OCI-LY1 (cell line): Measurements from ENCODE around the gene PDGFRB.

Experiments
- H2AFZ ChIP-seq: fragments of 200-600 bp; sonication (generic), shearing (Covaris generic); 2 replicates; pipeline ENCODE4 v1.6.0; 2014; ENCODE audit warnings: antibody characterized with exemption, mild to moderate bottlenecking, low read length
- H3F3A ChIP-seq: fragments of 200-600 bp; sonication (generic), shearing (Covaris generic); 2 replicates; pipeline ENCODE4 v1.6.0; 2014; ENCODE audit warnings: mild to moderate bottlenecking, antibody characterized with exemption, low read length, moderate library complexity; ENCODE audit not compliant: insufficient read depth
- H3K27ac ChIP-seq: fragments of 200-600 bp; sonication (generic); 2 replicates; pipeline ENCODE4 v1.5.1; 2014; ENCODE audit warnings: low read length, mixed run types, mild to moderate bottlenecking, low read depth; ENCODE audit not compliant: poor library complexity, severe bottlenecking
- H3K27me3 ChIP-seq: fragments of 200-600 bp; sonication (generic); 2 replicates; pipeline ENCODE4 v1.6.0; 2014; ENCODE audit warnings: antibody characterized with exemption, mild to moderate bottlenecking, low read length, moderate library complexity; ENCODE audit not compliant: insufficient read depth
- H3K36me3 ChIP-seq: fragments of 200-600 bp; sonication (generic); 2 replicates; pipeline ENCODE4 v1.6.1; 2014; ENCODE audit warnings: mild to moderate bottlenecking, antibody characterized with exemption, low read length, moderate library complexity, mixed read lengths; ENCODE audit not compliant: insufficient read depth
- H3K4me1 ChIP-seq: fragments of 200-600 bp; sonication (generic); 2 replicates; pipeline ENCODE4 v1.5.1; 2014; ENCODE audit warnings: mild to moderate bottlenecking, low read length, moderate library complexity; ENCODE audit not compliant: insufficient read depth, severe bottlenecking
- H3K4me2 ChIP-seq: fragments of 200-600 bp; sonication (generic), shearing (Covaris generic); 2 replicates; pipeline ENCODE4 v1.6.1; 2014; ENCODE audit warnings: low read length
- H3K4me3 ChIP-seq: fragments of 200-600 bp; sonication (generic); 2 replicates; pipeline ENCODE4 v1.5.1; 2014; ENCODE audit warnings: low read length, low read depth, mild to moderate bottlenecking, mixed read lengths; ENCODE audit not compliant: poor library complexity, severe bottlenecking
- H3K79me2 ChIP-seq: fragments of 200-600 bp; shearing (Covaris generic); 2 replicates; pipeline ENCODE4 v1.6.1; 2016; ENCODE audit warnings: mixed run types, low read length, mixed read lengths; ENCODE audit not compliant: insufficient read depth
- H3K9ac ChIP-seq: fragments of 200-600 bp; sonication (generic), shearing (Covaris generic); 2 replicates; pipeline ENCODE4 v1.6.1; 2014; ENCODE audit warnings: mild to moderate bottlenecking, low read length, mixed read lengths
- H3K9me2 ChIP-seq: fragments of 200-600 bp; sonication (generic), shearing (Covaris generic); 2 replicates; pipeline ENCODE4 v1.6.1; 2014; ENCODE audit warnings: low read depth, mild to moderate bottlenecking, low read length, mixed read lengths
- H3K9me3 ChIP-seq: fragments of 200-600 bp; shearing (Covaris generic); 2 replicates; pipeline ENCODE4 v1.6.1; 2014; ENCODE audit warnings: low read length, mixed read lengths
- H4K20me1 ChIP-seq: fragments of 200-600 bp; sonication (generic), shearing (Covaris generic); 2 replicates; pipeline ENCODE4 v1.6.0; 2016; ENCODE audit warnings: mild to moderate bottlenecking, low read length; ENCODE audit not compliant: insufficient read depth
- EZH2 ChIP-seq: fragments of 200-600 bp; sonication (generic), shearing (Covaris generic); IDR thresholded peaks from 2 replicates; pipeline ENCODE4 v1.8.0; 2017; ENCODE audit warnings: borderline replicate concordance, mixed run types, mild to moderate bottlenecking, antibody characterized with exemption, low read length, moderate library complexity, mixed read lengths
- TF ChIP-seq, protein P1 (sequence below): fragments of 200-600 bp; sonication (generic), shearing (Covaris generic); IDR thresholded peaks from 2 replicates; pipeline ENCODE4 v1.5.1; 2017; ENCODE audit warnings: mild to moderate bottlenecking, antibody characterized with exemption, low read length, moderate library complexity, mixed read lengths

Gene PDGFRB

DNA sequence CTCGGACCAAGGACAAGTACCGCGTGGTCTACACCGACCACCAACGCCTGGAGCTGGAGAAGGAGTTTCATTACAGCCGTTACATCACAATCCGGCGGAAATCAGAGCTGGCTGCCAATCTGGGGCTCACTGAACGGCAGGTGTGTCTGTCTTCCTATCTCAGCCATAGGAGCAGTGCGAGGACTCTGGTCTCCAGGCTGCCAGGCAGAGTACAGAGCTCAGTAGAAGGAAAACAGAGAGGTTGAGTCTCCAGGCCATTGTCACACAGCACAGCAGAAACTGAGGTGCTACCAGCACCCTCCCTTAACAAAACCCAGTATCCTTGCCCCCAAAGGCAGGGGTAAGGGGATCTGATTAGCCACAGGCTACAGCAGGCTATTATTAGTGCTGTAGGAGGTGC is 27.1 kb upstream of the PDGFRB start:
- no peak overlapping the region for H3K9ac ChIP-seq
- H3K79me2 ChIP-seq: no peaks in the 10 kb centered on the region
- TF ChIP-seq EZH2: no peak
- TF ChIP-seq, protein P1, sequence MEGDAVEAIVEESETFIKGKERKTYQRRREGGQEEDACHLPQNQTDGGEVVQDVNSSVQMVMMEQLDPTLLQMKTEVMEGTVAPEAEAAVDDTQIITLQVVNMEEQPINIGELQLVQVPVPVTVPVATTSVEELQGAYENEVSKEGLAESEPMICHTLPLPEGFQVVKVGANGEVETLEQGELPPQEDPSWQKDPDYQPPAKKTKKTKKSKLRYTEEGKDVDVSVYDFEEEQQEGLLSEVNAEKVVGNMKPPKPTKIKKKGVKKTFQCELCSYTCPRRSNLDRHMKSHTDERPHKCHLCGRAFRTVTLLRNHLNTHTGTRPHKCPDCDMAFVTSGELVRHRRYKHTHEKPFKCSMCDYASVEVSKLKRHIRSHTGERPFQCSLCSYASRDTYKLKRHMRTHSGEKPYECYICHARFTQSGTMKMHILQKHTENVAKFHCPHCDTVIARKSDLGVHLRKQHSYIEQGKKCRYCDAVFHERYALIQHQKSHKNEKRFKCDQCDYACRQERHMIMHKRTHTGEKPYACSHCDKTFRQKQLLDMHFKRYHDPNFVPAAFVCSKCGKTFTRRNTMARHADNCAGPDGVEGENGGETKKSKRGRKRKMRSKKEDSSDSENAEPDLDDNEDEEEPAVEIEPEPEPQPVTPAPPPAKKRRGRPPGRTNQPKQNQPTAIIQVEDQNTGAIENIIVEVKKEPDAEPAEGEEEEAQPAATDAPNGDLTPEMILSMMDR: no peak
- H3K27me3 ChIP-seq: 0 out of 2 replicates have a peak, but pooled peaks cover 4% of the 10 kb centered on the region
- no peak overlapping the region for H3K4me2 ChIP-seq
- no peaks in the 10 kb centered on the region for H4K20me1 ChIP-seq
- H3F3A ChIP-seq: no peaks in the 10 kb centered on the region
- no peaks in the 10 kb centered on the region for H3K9me2 ChIP-seq
- H2AFZ ChIP-seq: no peak overlapping the region
- H3K4me3 ChIP-seq: no peak overlapping the region
- H3K9me3 ChIP-seq: no peaks in the 10 kb centered on the region
- no peaks in the 10 kb centered on the region for H3K4me1 ChIP-seq
- no peak overlapping the region for H3K27ac ChIP-seq
- H3K36me3 ChIP-seq: no peaks in the 10 kb centered on the region

DNA sequence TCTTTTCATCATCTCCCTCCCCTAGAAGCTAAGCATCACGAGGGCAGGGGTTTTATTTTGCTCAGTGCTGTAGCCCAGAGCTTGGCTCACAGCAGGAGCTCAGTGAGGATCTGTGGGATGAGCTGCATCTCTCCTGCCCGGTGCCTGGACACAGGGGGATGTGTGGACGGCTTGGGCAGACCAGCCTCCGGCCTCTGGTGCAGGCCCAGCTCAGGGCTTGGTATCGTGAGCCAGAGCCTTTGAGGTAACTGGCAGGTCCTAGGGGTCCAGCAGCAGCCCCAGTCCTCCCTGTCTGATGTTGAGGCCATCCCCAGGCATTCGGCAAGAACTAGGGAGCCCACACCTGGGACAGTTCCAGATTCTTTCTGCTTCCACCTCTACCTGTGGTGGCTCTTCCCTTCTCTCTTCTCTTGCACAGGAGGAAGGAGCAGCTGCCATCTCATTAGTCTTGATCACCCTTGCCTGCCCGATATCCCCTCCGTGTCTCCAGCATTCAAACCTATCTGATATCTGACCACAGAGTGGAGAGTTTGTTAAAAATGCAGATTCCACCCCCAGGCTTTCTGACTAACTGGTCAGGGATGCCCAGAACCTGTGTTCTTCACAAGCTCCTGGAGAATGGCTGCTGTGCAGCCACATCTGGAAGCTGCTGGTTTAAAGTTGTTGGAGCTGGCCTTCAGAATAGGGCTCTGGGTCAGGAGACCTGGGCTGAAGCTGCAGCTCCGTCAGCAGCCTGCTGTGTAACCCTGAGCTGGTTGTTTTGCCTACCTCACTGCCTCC is 26.3 kb upstream of the PDGFRB start:
- no peak overlapping the region for H3K4me3 ChIP-seq
- H3K9me2 ChIP-seq: no peaks in the 10 kb centered on the region
- H3K27ac ChIP-seq: no peak overlapping the region
- no peaks in the 10 kb centered on the region for H3K79me2 ChIP-seq
- no peaks in the 10 kb centered on the region for H3K9me3 ChIP-seq
- H3K36me3 ChIP-seq: no peaks in the 10 kb centered on the region
- TF ChIP-seq EZH2: no peak
- TF ChIP-seq, protein P1: no peak
- no peak overlapping the region for H3K4me2 ChIP-seq
- no peak overlapping the region for H2AFZ ChIP-seq
- H4K20me1 ChIP-seq: no peaks in the 10 kb centered on the region
- H3K4me1 ChIP-seq: no peaks in the 10 kb centered on the region
- H3F3A ChIP-seq: no peaks in the 10 kb centered on the region
- 0 out of 2 replicates have a peak, but pooled peaks cover 4% of the 10 kb centered on the region for H3K27me3 ChIP-seq
- no peak overlapping the region for H3K9ac ChIP-seq

DNA sequence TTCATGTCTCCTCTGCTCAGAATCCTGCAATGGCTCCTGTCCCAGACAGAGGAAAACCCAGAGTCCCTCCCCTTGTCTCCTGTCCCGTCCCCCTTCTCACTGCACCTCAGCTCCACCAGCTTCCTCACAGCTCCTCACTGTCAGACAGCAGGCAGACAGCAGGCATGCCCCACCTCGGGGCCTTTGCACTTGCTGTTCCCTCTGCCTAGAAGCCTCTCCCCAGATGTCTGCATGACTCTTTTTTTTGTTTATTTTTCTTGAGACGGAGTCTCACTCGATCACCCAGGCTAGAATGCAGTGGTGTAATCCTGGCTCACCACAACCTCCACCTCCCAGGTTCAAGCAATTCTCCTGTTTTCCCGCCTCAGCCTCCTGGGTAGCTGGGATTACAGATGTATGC is 25.4 kb upstream of the PDGFRB start:
- H3K27me3 ChIP-seq: 0 out of 2 replicates have a peak, but pooled peaks cover 4% of the 10 kb centered on the region
- no peak for TF ChIP-seq EZH2
- TF ChIP-seq, protein P1: no peak
- H2AFZ ChIP-seq: no peak overlapping the region
- no peaks in the 10 kb centered on the region for H3K4me1 ChIP-seq
- H3K9me2 ChIP-seq: no peaks in the 10 kb centered on the region
- no peaks in the 10 kb centered on the region for H3F3A ChIP-seq
- H3K9me3 ChIP-seq: no peaks in the 10 kb centered on the region
- no peak overlapping the region for H3K4me3 ChIP-seq
- no peak overlapping the region for H3K9ac ChIP-seq
- H4K20me1 ChIP-seq: no peaks in the 10 kb centered on the region
- H3K4me2 ChIP-seq: no peak overlapping the region
- H3K36me3 ChIP-seq: no peaks in the 10 kb centered on the region
- H3K27ac ChIP-seq: no peak overlapping the region
- no peaks in the 10 kb centered on the region for H3K79me2 ChIP-seq
